ENCODE measurements around the gene XPNPEP1. TPM values are rescaled to one million over a fixed set of nuclear protein-coding genes. Genes with fewer than 3 reads are reported as not detected.
"Not testable (repeated sequence)": the region's sequence is repeated elsewhere in the genome, so short reads cannot be mapped to it uniquely, and the experiment has no call there.

XPNPEP1 gene
- total RNA-seq, 4 donors from 2014 or later = 77.5 to 109 (median 100) TPM

DNA sequence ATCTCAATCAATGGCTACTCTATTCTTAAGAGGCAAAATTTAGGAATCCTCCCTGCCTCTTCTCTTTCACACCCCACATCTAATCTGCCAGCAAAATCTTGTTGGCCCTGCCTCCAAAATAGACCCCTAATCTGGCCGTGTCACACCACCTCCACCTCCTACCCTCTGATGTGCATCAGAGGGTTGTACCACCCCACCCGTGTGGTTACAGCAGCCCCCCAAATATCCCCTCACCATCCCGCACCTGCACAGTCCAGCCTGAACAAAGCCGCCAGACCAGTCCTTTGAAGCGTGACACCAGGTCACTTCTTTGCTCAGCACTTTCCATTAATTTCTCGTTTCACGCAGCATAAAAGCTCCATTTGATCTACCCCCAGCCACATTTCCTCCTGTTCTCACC is 776 bp upstream of the XPNPEP1 start:
- 93 to 96% methylated on average over 7 of the region's 7 CpGs for WGBS, 2 donors
- TF ChIP-seq, protein P1, sequence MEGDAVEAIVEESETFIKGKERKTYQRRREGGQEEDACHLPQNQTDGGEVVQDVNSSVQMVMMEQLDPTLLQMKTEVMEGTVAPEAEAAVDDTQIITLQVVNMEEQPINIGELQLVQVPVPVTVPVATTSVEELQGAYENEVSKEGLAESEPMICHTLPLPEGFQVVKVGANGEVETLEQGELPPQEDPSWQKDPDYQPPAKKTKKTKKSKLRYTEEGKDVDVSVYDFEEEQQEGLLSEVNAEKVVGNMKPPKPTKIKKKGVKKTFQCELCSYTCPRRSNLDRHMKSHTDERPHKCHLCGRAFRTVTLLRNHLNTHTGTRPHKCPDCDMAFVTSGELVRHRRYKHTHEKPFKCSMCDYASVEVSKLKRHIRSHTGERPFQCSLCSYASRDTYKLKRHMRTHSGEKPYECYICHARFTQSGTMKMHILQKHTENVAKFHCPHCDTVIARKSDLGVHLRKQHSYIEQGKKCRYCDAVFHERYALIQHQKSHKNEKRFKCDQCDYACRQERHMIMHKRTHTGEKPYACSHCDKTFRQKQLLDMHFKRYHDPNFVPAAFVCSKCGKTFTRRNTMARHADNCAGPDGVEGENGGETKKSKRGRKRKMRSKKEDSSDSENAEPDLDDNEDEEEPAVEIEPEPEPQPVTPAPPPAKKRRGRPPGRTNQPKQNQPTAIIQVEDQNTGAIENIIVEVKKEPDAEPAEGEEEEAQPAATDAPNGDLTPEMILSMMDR (IDR thresholded peaks at IDR 0.05) = no peak
- TF ChIP-seq POLR2A (IDR thresholded peaks at IDR 0.05) = no peak
- no peak overlapping the region for H3K4me3 ChIP-seq (ENCODE audit: low read depth, poor library complexity, severe bottlenecking)
- no peak for DNase-seq (ENCODE audit: low spot score in 2 of 2)
- intact Hi-C loops (cut with DNase I; ENCODE audit: low total_unique reads) = no loop called here

DNA sequence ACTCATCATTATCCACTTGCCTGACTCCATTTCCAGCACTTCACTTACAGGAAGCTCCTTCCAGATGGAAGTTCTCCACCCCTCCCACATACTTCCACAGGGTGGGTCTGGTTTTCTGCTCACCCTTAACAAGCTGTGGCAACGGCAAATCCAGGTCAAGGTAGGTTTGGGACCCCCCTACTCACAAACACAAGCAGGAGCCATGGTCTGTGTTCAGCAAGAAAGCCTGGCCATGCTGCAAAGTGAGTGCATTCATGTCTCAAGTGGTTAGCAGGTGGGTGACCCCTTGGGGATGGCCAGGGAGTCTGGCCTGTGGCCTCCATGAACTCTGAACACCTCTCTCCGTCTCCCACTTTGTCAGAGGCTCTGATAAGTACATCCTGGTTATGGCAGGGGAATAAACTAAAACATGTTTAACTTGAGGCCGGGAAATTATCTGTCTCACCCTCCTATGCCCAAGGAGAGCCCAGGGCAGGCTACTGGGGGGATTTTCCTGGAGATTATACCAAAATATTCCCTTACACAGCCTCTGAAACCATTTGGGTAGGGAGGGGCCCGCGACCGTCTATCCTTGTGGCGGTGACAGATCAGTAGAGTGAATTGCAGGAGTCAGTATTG is 844 bp downstream of the XPNPEP1 start:
- intact Hi-C loops (cut with DNase I; ENCODE audit: low total_unique reads) = no loop called here
- TF ChIP-seq, protein P1 (IDR thresholded peaks at IDR 0.05) = no peak
- no peak for TF ChIP-seq POLR2A (IDR thresholded peaks at IDR 0.05)
- no peak for DNase-seq (ENCODE audit: low spot score in 2 of 2)
- H3K4me3 ChIP-seq (ENCODE audit: low read depth, poor library complexity, severe bottlenecking) = peak overlapping the region; percentile 87
- 6 to 9% methylated on average over 7 of the region's 7 CpGs for WGBS, 2 donors

DNA sequence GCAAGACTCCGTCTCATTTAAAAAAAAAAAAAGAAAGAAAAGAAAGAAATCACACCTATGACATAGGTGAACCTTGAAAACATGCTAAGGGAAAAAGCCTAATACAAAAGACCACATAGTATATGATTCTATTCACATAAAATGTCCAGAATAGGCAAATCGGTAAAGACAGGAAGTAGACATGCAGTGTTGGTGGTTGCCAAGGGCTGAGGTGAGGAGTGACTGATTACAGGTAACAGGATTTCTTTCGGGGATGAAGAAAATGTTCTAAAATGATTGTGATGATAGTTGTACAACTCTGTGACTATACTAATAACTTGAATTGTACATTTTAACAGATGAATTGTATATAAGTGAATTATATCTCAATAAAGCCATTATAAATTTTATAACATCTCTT is 3.3 kb downstream of the XPNPEP1 start:
- H3K4me3 ChIP-seq (ENCODE audit: low read depth, poor library complexity, severe bottlenecking) = no peak overlapping the region
- TF ChIP-seq, protein P1 (IDR thresholded peaks at IDR 0.05) = no peak
- WGBS, 2 donors = 85 to 89% methylated on average over 3 of the region's 3 CpGs
- no peak for DNase-seq (ENCODE audit: low spot score in 2 of 2)
- intact Hi-C loops (cut with DNase I; ENCODE audit: low total_unique reads) = no loop called here

DNA sequence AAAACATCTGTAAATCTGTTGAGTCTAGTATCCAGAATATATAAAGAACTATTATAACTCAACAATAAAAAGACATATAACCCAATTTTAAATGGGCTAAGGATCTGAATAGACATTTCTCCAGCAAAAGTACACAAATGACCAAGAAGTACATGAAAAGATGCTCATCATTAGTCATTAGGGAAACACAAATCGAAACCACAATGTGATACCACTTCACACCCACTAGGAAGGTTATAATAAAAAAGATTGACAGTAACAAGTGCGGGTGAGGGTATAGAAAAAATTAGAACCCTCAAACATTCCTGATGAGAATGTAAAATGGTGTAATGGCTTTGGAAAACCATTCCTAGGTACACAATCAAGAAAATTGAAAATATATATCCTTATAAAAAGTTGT is 4.1 kb downstream of the XPNPEP1 start:
- TF ChIP-seq, protein P1 (IDR thresholded peaks at IDR 0.05) = no peak
- TF ChIP-seq POLR2A (IDR thresholded peaks at IDR 0.05) = no peak
- intact Hi-C loops (cut with DNase I; ENCODE audit: low total_unique reads) = no loop called here
- no peak overlapping the region for H3K4me3 ChIP-seq (ENCODE audit: low read depth, poor library complexity, severe bottlenecking)
- WGBS, 2 donors = 92 to 97% methylated on average over 2 of the region's 2 CpGs
- no peak for DNase-seq (ENCODE audit: low spot score in 2 of 2)

DNA sequence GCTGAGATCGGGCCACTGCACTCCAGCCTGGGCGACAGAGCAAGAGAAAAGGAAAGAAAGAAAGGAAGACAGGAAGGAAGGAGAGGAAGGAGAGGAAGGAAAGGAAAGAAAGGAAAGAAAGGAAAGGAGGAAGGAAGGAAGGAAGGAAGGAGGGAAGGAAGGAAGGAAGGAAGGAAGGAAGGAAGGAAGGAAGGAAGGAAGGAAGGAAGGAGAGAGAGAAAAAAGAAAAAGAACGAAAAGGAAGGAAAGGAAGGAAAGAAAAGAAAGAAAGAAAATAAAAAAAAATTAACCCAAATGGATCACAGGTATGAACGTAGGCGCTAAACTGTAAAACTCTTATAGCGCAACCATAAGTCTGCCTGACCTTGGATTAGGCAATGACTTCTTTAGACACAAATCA is 4.6 kb downstream of the XPNPEP1 start:
- WGBS, 2 donors = 94% methylated on average over 6 of the region's 6 CpGs
- H3K4me3 ChIP-seq (ENCODE audit: low read depth, poor library complexity, severe bottlenecking); DNase-seq (ENCODE audit: low spot score in 2 of 2); intact Hi-C loops (cut with DNase I; ENCODE audit: low total_unique reads): not testable (repeated sequence)

DNA sequence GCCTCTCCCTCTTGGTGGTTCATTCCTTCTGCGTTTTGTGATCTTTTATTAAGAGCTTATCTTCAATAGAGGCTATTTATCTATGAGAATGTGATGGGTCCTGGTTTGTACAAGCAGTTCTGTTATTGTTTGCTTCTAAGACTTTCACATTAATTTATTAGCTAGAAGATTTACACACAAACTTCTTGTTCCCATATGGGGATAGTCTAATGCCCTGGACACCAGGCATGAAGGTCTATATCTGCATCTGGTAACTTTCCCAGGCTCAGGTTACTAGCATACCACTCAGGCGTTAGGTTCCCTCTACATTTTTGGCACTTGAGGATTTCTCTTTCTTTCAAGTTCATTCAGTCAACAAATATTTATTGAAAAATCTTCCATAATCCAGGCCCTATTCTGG is 7.7 kb downstream of the XPNPEP1 start:
- no peak for DNase-seq (ENCODE audit: low spot score in 2 of 2)
- WGBS, 2 donors = 88 to 89% methylated on average over 2 of the region's 2 CpGs
- TF ChIP-seq POLR2A (IDR thresholded peaks at IDR 0.05) = no peak
- TF ChIP-seq, protein P1 (IDR thresholded peaks at IDR 0.05) = no peak

More for the DNA sequence above, 7.7 kb downstream of the XPNPEP1 start:
- intact Hi-C loops (cut with DNase I; ENCODE audit: low total_unique reads) = no loop called here
- no peak overlapping the region for H3K4me3 ChIP-seq (ENCODE audit: low read depth, poor library complexity, severe bottlenecking)

All from lower leg skin (tissue), 4 donors.